ENCODE measurements around the gene NCOA3.
"Not testable (repeated sequence)": the region's sequence is repeated elsewhere in the genome, so short reads cannot be mapped to it uniquely, and the experiment has no call there.

The NCOA3 gene

GRCh38 chr20:47506335-47506734 lies 4.6 kb downstream of the NCOA3 start:
- H3K9me3 ChIP-seq (ENCODE audit: control insufficient read depth in 1 of 2, low read length in 2 of 2) = no peaks in the 10 kb centered on the region
- no peak overlapping the region for H3K4me3 ChIP-seq (ENCODE audit: low read depth in 1 of 2, low read length in 2 of 2)
- no peak overlapping the region for H3K27ac ChIP-seq (ENCODE audit: low read length)
- peaks cover 5 to 8% of the 10 kb centered on the region in 2 donors for H3K4me1 ChIP-seq (ENCODE audit: control insufficient read depth in 1 of 2, insufficient read depth in 2 of 2, low read length in 2 of 2)
- H3K27me3 ChIP-seq (ENCODE audit: low read depth, low read length) = no peaks in the 10 kb centered on the region
- H3K36me3 ChIP-seq (ENCODE audit: control insufficient read depth in 1 of 2, insufficient read depth in 2 of 2, low read length in 2 of 2) = peaks cover 0 to 6% of the 10 kb centered on the region in 2 donors

- H3K27me3 ChIP-seq (ENCODE audit: low read depth, low read length) = no peaks in the 10 kb centered on the region
- peaks cover 5 to 8% of the 10 kb centered on the region in 2 donors for H3K4me1 ChIP-seq (ENCODE audit: control insufficient read depth in 1 of 2, insufficient read depth in 2 of 2, low read length in 2 of 2)
Measured at GRCh38 chr20:47506850-47507249, 5.2 kb downstream of the NCOA3 start.

GRCh38 chr20:47507275-47507981 lies 5.7 kb downstream of the NCOA3 start:
- not testable (repeated sequence) for H3K27me3 ChIP-seq (ENCODE audit: low read depth, low read length); H3K27ac ChIP-seq (ENCODE audit: low read length); H3K9me3 ChIP-seq (ENCODE audit: control insufficient read depth in 1 of 2, low read length in 2 of 2); H3K4me1 ChIP-seq (ENCODE audit: control insufficient read depth in 1 of 2, insufficient read depth in 2 of 2, low read length in 2 of 2); H3K4me3 ChIP-seq (ENCODE audit: low read depth in 1 of 2, low read length in 2 of 2); H3K36me3 ChIP-seq (ENCODE audit: control insufficient read depth in 1 of 2, insufficient read depth in 2 of 2, low read length in 2 of 2)

More at GRCh38 chr20:47506850-47507249, 5.2 kb downstream of the NCOA3 start:
- Histone ChIP-seq H3K36me3 (ENCODE audit: control insufficient read depth in 1 of 2, insufficient read depth in 2 of 2, low read length in 2 of 2) (peaks cover 0 to 4% of the 10 kb centered on the region in 2 donors), H3K27ac (ENCODE audit: low read length) (no peak overlapping the region), H3K9me3 (ENCODE audit: control insufficient read depth in 1 of 2, low read length in 2 of 2) (no peaks in the 10 kb centered on the region), H3K4me3 (ENCODE audit: low read depth in 1 of 2, low read length in 2 of 2) (no peak overlapping the region)

DNA sequence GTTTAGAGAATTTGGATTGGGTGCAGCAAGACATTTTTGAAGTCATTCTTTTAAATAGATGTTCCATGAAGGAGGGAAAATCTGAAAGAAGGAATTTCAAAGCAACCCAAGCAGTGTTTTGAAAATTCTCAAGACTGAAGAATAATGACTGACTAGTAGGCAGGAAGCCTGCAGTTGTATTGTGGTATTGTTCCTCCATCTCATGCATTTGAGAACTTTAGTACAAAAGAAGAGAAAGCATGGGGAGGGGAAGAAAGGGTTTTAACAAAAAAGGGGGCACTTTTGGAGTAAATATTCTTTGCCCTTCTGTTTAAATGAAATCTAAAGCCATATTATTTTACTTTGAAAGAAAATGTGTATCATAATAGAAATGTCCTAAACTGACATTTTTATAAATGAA lies 6.6 kb downstream of the NCOA3 start:
- H3K27ac ChIP-seq (ENCODE audit: low read length) = no peak overlapping the region
- no peaks in the 10 kb centered on the region for H3K27me3 ChIP-seq (ENCODE audit: low read depth, low read length)
- H3K9me3 ChIP-seq (ENCODE audit: control insufficient read depth in 1 of 2, low read length in 2 of 2) = no peaks in the 10 kb centered on the region
- H3K36me3 ChIP-seq (ENCODE audit: control insufficient read depth in 1 of 2, insufficient read depth in 2 of 2, low read length in 2 of 2) = no peaks in the 10 kb centered on the region
- H3K4me1 ChIP-seq (ENCODE audit: control insufficient read depth in 1 of 2, insufficient read depth in 2 of 2, low read length in 2 of 2) = peaks cover 5 to 8% of the 10 kb centered on the region in 2 donors
- H3K4me3 ChIP-seq (ENCODE audit: low read depth in 1 of 2, low read length in 2 of 2) = no peak overlapping the region

- Histone ChIP-seq H3K9me3 (ENCODE audit: control insufficient read depth in 1 of 2, low read length in 2 of 2) (no peaks in the 10 kb centered on the region), H3K27ac (ENCODE audit: low read length) (no peak overlapping the region), H3K4me3 (ENCODE audit: low read depth in 1 of 2, low read length in 2 of 2) (no peak overlapping the region), H3K27me3 (ENCODE audit: low read depth, low read length) (no peaks in the 10 kb centered on the region), H3K36me3 (ENCODE audit: control insufficient read depth in 1 of 2, insufficient read depth in 2 of 2, low read length in 2 of 2) (no peaks in the 10 kb centered on the region), H3K4me1 (ENCODE audit: control insufficient read depth in 1 of 2, insufficient read depth in 2 of 2, low read length in 2 of 2) (peaks cover 3 to 5% of the 10 kb centered on the region in 2 donors)
Measured at GRCh38 chr20:47509104-47509661, 7.5 kb downstream of the NCOA3 start.

DNA sequence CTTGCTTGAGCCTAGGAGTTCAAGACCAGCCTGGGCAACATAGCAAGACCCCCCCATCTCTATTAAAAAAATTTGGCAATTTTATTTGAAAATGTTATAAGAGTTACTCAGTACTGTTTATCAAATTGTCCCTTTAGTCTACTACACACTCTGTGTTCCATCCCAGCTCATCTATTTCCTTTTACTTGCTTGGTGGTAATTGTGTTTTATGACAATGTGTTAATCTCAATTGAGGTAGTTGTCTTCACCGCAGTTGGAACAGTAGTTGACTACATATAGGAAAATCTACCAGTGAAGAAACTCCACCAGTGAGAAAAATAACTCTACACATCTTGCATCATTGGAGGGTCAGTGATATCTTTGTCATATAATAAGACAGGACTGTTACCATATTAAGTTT lies 8.0 kb downstream of the NCOA3 start:
- no peaks in the 10 kb centered on the region for H3K36me3 ChIP-seq (ENCODE audit: control insufficient read depth in 1 of 2, insufficient read depth in 2 of 2, low read length in 2 of 2)
- peaks cover 3 to 5% of the 10 kb centered on the region in 2 donors for H3K4me1 ChIP-seq (ENCODE audit: control insufficient read depth in 1 of 2, insufficient read depth in 2 of 2, low read length in 2 of 2)
- H3K27me3 ChIP-seq (ENCODE audit: low read depth, low read length) = no peaks in the 10 kb centered on the region
- no peaks in the 10 kb centered on the region for H3K9me3 ChIP-seq (ENCODE audit: control insufficient read depth in 1 of 2, low read length in 2 of 2)
- H3K4me3 ChIP-seq (ENCODE audit: low read depth in 1 of 2, low read length in 2 of 2) = no peak overlapping the region
- no peak overlapping the region for H3K27ac ChIP-seq (ENCODE audit: low read length)

DNA sequence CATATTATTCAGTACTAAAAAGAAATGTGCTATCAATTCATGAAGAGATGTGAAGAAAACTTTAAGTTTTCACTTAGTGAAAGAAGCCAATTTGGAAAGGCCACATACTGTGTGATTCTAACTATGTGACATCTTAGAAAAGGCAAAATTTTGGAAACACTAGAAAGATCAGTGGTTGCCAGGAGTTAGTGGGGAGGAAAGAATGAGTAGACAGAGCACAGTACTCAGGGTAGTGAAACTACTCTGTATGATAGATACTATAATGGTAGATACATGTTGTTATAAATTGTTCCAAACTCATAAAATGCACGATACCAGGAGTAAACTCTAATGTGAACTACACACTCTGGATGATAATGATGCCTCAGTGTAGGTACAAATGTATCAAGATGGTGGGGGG lies 14.2 kb downstream of the NCOA3 start:
- Histone ChIP-seq H3K36me3 (ENCODE audit: control insufficient read depth in 1 of 2, insufficient read depth in 2 of 2, low read length in 2 of 2) (peaks cover 0 to 6% of the 10 kb centered on the region in 2 donors), H3K4me3 (ENCODE audit: low read depth in 1 of 2, low read length in 2 of 2) (no peak overlapping the region), H3K9me3 (ENCODE audit: control insufficient read depth in 1 of 2, low read length in 2 of 2) (no peaks in the 10 kb centered on the region), H3K27me3 (ENCODE audit: low read depth, low read length) (no peaks in the 10 kb centered on the region), H3K4me1 (ENCODE audit: control insufficient read depth in 1 of 2, insufficient read depth in 2 of 2, low read length in 2 of 2) (no peaks in the 10 kb centered on the region), H3K27ac (ENCODE audit: low read length) (no peak overlapping the region)

DNA sequence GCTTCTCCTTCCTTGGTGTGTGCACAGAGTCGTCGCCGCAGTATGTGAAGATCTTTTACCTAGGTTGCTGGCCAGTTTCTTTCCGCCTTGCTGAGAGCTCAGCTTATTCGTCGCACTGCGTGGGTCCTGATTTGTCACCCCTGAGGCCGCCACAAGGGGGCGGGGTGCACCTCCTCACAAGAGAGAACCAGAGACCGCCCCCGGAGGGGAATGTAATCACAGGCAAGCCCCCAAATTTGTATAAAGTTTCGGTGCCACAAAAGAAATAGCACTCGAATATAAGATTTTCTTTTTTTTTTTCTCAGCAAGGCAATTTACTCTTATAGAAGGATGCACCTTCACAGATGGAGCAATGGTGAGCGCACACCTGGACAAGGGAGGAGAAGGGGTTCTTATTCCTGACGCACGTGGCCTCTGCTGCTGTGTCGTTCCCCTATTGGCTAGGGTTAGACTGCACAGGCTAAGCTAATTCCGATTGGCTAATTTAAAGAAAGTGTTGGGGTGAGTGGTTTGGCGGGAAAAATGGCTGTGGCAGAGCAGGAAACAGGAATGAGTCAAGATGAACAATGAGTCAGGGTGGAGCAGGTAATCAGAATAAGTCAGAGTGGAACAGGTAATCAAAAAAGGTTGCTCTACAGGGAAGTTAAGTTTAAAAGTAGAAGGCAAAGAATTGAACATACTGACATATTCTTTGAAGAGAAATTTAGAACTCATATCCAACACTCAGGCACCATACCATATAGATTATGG lies 19.5 kb downstream of the NCOA3 start:
- no peak overlapping the region for H3K4me3 ChIP-seq (ENCODE audit: low read depth in 1 of 2, low read length in 2 of 2)
- H3K27me3 ChIP-seq (ENCODE audit: low read depth, low read length) = no peaks in the 10 kb centered on the region
- peaks cover 0 to 6% of the 10 kb centered on the region in 2 donors for H3K36me3 ChIP-seq (ENCODE audit: control insufficient read depth in 1 of 2, insufficient read depth in 2 of 2, low read length in 2 of 2)
- no peak overlapping the region for H3K27ac ChIP-seq (ENCODE audit: low read length)
- H3K4me1 ChIP-seq (ENCODE audit: control insufficient read depth in 1 of 2, insufficient read depth in 2 of 2, low read length in 2 of 2) = no peaks in the 10 kb centered on the region
- H3K9me3 ChIP-seq (ENCODE audit: control insufficient read depth in 1 of 2, low read length in 2 of 2) = no peaks in the 10 kb centered on the region

GRCh38 chr20:47524015-47524784 lies 22.5 kb downstream of the NCOA3 start:
- H3K9me3 ChIP-seq (ENCODE audit: control insufficient read depth in 1 of 2, low read length in 2 of 2) = peaks cover 0 to 3% of the 10 kb centered on the region in 2 donors
- H3K27me3 ChIP-seq (ENCODE audit: low read depth, low read length) = no peaks in the 10 kb centered on the region
- no peaks in the 10 kb centered on the region for H3K4me1 ChIP-seq (ENCODE audit: control insufficient read depth in 1 of 2, insufficient read depth in 2 of 2, low read length in 2 of 2)
- H3K4me3 ChIP-seq (ENCODE audit: low read depth in 1 of 2, low read length in 2 of 2) = no peak overlapping the region
- H3K27ac ChIP-seq (ENCODE audit: low read length) = peak overlapping the region; percentile 31
- peaks cover 0 to 6% of the 10 kb centered on the region in 2 donors for H3K36me3 ChIP-seq (ENCODE audit: control insufficient read depth in 1 of 2, insufficient read depth in 2 of 2, low read length in 2 of 2)

- Histone ChIP-seq H3K27me3 (ENCODE audit: low read depth, low read length) (no peaks in the 10 kb centered on the region), H3K27ac (ENCODE audit: low read length) (no peak overlapping the region), H3K4me1 (ENCODE audit: control insufficient read depth in 1 of 2, insufficient read depth in 2 of 2, low read length in 2 of 2) (no peaks in the 10 kb centered on the region), H3K36me3 (ENCODE audit: control insufficient read depth in 1 of 2, insufficient read depth in 2 of 2, low read length in 2 of 2) (no peaks in the 10 kb centered on the region), H3K9me3 (ENCODE audit: control insufficient read depth in 1 of 2, low read length in 2 of 2) (peaks cover 0 to 3% of the 10 kb centered on the region in 2 donors), H3K4me3 (ENCODE audit: low read depth in 1 of 2, low read length in 2 of 2) (no peak overlapping the region)
Measured at GRCh38 chr20:47527004-47527800, 25.5 kb downstream of the NCOA3 start.

Data from muscle layer of duodenum (tissue), 2 donors.